Esophagus squamous epithelium (tissue), 5 donors: ENCODE data around the gene SLC52A3. TPM values are rescaled to one million over a fixed set of nuclear protein-coding genes. Genes with fewer than 3 reads are reported as not detected.

ENCODE experiments used
- DNase-seq: peaks from one replicate; lab custom pipeline; 2025; lab: John Stamatoyannopoulos, UW
- H3K27ac ChIP-seq, 4 donors: fragments of 200-600 bp; sonication (generic); one replicate each; pipeline ENCODE4 v1.5.1; 2016 to 2019; ENCODE audit warnings: mild to moderate bottlenecking in 1 of 4
- H3K27me3 ChIP-seq, 4 donors: fragments of 200-600 bp; sonication (generic); 1 replicate in 3 of 4; 2 replicates in 1 of 4; pipeline versions ENCODE4 v1.5.1 to v1.6.0; 2017 to 2021; ENCODE audit warnings: antibody characterized with exemption in 1 of 4
- H3K36me3 ChIP-seq, 3 donors: fragments of 200-600 bp; sonication (generic); one replicate each; pipeline ENCODE4 v1.5.1; 2016 to 2019
- H3K4me1 ChIP-seq, 3 donors: fragments of 200-600 bp; sonication (generic); one replicate each; pipeline ENCODE4 v1.5.1; 2017 to 2019
- H3K4me3 ChIP-seq, 4 donors: fragments of 200-600 bp; sonication (generic); 1 replicate in 3 of 4; 2 replicates in 1 of 4; pipeline ENCODE4 v1.5.1; 2016 to 2019; ENCODE audit warnings: mild to moderate bottlenecking in 2 of 4, moderate library complexity in 1 of 4
- H3K9me3 ChIP-seq, 3 donors: fragments of 200-600 bp; sonication (generic); one replicate each; pipeline ENCODE4 v1.5.1; 2016 to 2019
- CTCF ChIP-seq, 6 experiments: fragments of 450-650 bp in 4 of 6; fragments of 200-600 bp in 2 of 6; sonication (generic) in 2 of 6; IDR thresholded peaks; one replicate each; pipeline ENCODE4 v1.5.1; 2016 to 2019; ENCODE audit warnings: antibody characterized with exemption in 6 of 6, mild to moderate bottlenecking in 4 of 6, moderate library complexity in 4 of 6
- POLR2A ChIP-seq, 4 donors: fragments of 450-650 bp; IDR thresholded peaks; one replicate each; pipeline ENCODE4 v1.6.1; 2017; ENCODE audit warnings: antibody characterized with exemption in 4 of 4, mild to moderate bottlenecking in 4 of 4, moderate library complexity in 3 of 4
- WGBS, 2 donors: methylation state at CpG; one replicate each; pipeline ENCODE4 v1.1.5; 2018; 5-methylcytosine and 5-hydroxymethylcytosine counted together
- intact Hi-C: fragments of 100-400 bp; cut with DNase I; formaldehyde crosslinking; loops from one replicate; pipeline ENCODE4 v1.15.0; 2022
- total RNA-seq, 4 donors: library from RNA; depleted of rRNA; stranded (reverse); fragments of >200 nt; gene quantifications; one replicate each; pipeline ENCODE4 v1.1.0, GENCODE V29; 2016
- donor health status: DM: yes; HTN: yes; CAD: no.

SLC52A3 gene
- total RNA-seq, 4 donors from 2014 or later = 0.57 to 10.9 (median 6.5) TPM

- no peak for DNase-seq
- 42 to 54% methylated on average over 8 to 11 of the region's 11 CpGs for WGBS, 2 donors
- H3K4me1 ChIP-seq = no peaks in the 10 kb centered on the region
Observed at GRCh38 chr20:719816-720215, 48.5 kb downstream of the SLC52A3 start.

GRCh38 chr20:719068-719467 is 49.2 kb downstream of the SLC52A3 start:
- intact Hi-C loops = no loop called here
- H3K4me3 ChIP-seq = no peak overlapping the region
- DNase-seq = no peak

More at GRCh38 chr20:719816-720215, 48.5 kb downstream of the SLC52A3 start:
- TF ChIP-seq CTCF (IDR thresholded peaks at IDR 0.05) (no peak), POLR2A (IDR thresholded peaks at IDR 0.05) (no peak)
- Histone ChIP-seq H3K9me3 (peaks cover 0 to 4% (median 0%) of the 10 kb centered on the region in 3 donors), H3K36me3 (no peaks in the 10 kb centered on the region), H3K4me3 (no peak overlapping the region), H3K27ac (no peak overlapping the region), H3K27me3 (peaks cover 0 to 93% (median 0%) of the 10 kb centered on the region in 4 donors)
- intact Hi-C loops = loop anchor here (10.0 kb wide), 1 partner anchor 45 kb away; the partner anchor contains the start of gene SCRT2

GRCh38 chr20:717832-718231 is 50.5 kb downstream of the SLC52A3 start:
- DNase-seq = no peak
- 28% methylated on average over 5 of the region's 5 CpGs; no CpG with 5 or more reads in 1 of the 2 donors for WGBS, 2 donors
- peaks cover 0 to 76% (median 0%) of the 10 kb centered on the region in 4 donors for H3K27me3 ChIP-seq

More at GRCh38 chr20:719068-719467, 49.2 kb downstream of the SLC52A3 start:
- TF ChIP-seq CTCF (IDR thresholded peaks at IDR 0.05) (no peak), POLR2A (IDR thresholded peaks at IDR 0.05) (no peak)
- H3K36me3 ChIP-seq = no peaks in the 10 kb centered on the region
- H3K4me1 ChIP-seq = no peaks in the 10 kb centered on the region
- H3K27me3 ChIP-seq = peaks cover 0 to 88% (median 0%) of the 10 kb centered on the region in 4 donors
- no peak overlapping the region for H3K27ac ChIP-seq
- H3K9me3 ChIP-seq = peaks cover 0 to 8% (median 0%) of the 10 kb centered on the region in 3 donors
- WGBS, 2 donors = 71 to 73% methylated on average over 5 of the region's 5 CpGs

GRCh38 chr20:717271-717670 is 51.0 kb downstream of the SLC52A3 start:
- Histone ChIP-seq H3K27ac (no peak overlapping the region), H3K9me3 (peaks cover 0 to 18% (median 0%) of the 10 kb centered on the region in 3 donors), H3K4me1 (no peaks in the 10 kb centered on the region), H3K36me3 (no peaks in the 10 kb centered on the region), H3K4me3 (no peak overlapping the region), H3K27me3 (peaks cover 0 to 76% (median 0%) of the 10 kb centered on the region in 4 donors)
- WGBS, 2 donors = 80 to 84% methylated on average over 7 of the region's 7 CpGs
- intact Hi-C loops = no loop called here
- no peak for TF ChIP-seq POLR2A (IDR thresholded peaks at IDR 0.05)
- TF ChIP-seq CTCF (IDR thresholded peaks at IDR 0.05) = no peak
- DNase-seq = no peak

More at GRCh38 chr20:717832-718231, 50.5 kb downstream of the SLC52A3 start:
- peaks cover 0 to 18% (median 0%) of the 10 kb centered on the region in 3 donors for H3K9me3 ChIP-seq
- no peak overlapping the region for H3K27ac ChIP-seq
- no peaks in the 10 kb centered on the region for H3K36me3 ChIP-seq
- no peaks in the 10 kb centered on the region for H3K4me1 ChIP-seq
- TF ChIP-seq CTCF (IDR thresholded peaks at IDR 0.05) (no peak), POLR2A (IDR thresholded peaks at IDR 0.05) (no peak)
- H3K4me3 ChIP-seq = no peak overlapping the region
- intact Hi-C loops = no loop called here

GRCh38 chr20:714453-714852 is 53.8 kb downstream of the SLC52A3 start:
- peaks cover 0 to 74% (median 0%) of the 10 kb centered on the region in 4 donors for H3K27me3 ChIP-seq
- WGBS, 2 donors = 75 to 81% methylated on average over 2 of the region's 2 CpGs
- no peak for DNase-seq
- no peak overlapping the region for H3K27ac ChIP-seq
- peaks cover 0 to 18% (median 0%) of the 10 kb centered on the region in 3 donors for H3K9me3 ChIP-seq
- TF ChIP-seq CTCF (IDR thresholded peaks at IDR 0.05) = no peak
- TF ChIP-seq POLR2A (IDR thresholded peaks at IDR 0.05) = no peak
- no peak overlapping the region for H3K4me3 ChIP-seq
- H3K4me1 ChIP-seq = peaks cover 0 to 10% (median 8%) of the 10 kb centered on the region in 3 donors
- H3K36me3 ChIP-seq = no peaks in the 10 kb centered on the region
- intact Hi-C loops = no loop called here
